Measurements from ENCODE around the gene MTARC2.

Gene MTARC2

DNA sequence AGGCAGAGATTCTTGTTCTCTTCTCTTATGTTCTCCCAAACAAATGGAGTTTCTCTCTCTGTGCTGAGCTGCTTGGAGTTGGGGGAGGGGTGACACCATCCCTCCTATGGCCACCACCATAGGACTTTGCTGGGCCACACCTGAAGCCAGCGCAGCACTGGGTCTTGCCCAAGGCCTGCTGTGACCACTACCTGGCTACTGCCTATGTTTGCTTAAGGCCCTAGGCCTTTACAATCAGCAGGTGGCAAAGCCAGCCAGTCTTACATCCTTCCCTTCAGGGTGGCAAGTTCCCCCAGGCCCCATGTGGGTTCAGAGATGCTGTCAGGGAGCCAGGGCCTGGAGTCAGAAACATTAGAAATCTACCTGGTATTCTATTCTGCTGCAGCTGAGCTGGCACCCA lies 6.3 kb upstream of the MTARC2 start:
- TF ChIP-seq CTCF (conservative IDR thresholded peaks at IDR 0.05; ENCODE audit: low read depth, low read length), result no peak
- no peak overlapping the region for H3K9ac ChIP-seq
- H2AFZ ChIP-seq (ENCODE audit: low read depth), result no peak overlapping the region
- H3K79me2 ChIP-seq (ENCODE audit: insufficient read depth, low read depth), result no peaks in the 10 kb centered on the region
- no peak overlapping the region for H3K4me2 ChIP-seq
- no peaks in the 10 kb centered on the region for H3K4me1 ChIP-seq (ENCODE audit: low read depth, poor library complexity, severe bottlenecking)
- H3K27me3 ChIP-seq (ENCODE audit: insufficient read depth, low read depth), result no peaks in the 10 kb centered on the region
- no peak overlapping the region for H3K27ac ChIP-seq
- no peaks in the 10 kb centered on the region for H3K36me3 ChIP-seq (ENCODE audit: insufficient read depth)
- no peak overlapping the region for H3K4me3 ChIP-seq (IDR thresholded peaks at IDR 0.05; ENCODE audit: insufficient read depth, low read depth, low read length)
- H4K20me1 ChIP-seq (ENCODE audit: insufficient read depth), result no peaks in the 10 kb centered on the region

DNA sequence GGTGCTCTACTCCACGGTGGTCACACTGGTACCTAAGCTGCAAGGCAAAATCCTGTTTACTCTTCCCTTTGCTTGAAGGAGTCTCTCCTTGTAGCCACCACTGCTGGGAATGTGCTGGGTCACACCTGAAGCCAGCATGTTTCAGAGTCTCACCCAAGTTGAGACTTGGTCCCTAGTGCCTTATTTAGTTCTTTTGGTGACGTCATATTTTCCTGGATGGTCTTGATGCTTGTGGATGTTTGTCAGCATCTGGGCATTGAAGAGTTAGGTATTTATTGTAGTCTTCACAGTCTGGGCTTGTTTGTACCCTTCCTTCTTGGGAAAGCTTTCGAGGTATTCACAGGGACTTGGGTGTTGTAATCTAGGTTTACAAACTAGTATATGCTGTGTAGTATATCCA lies 5.6 kb upstream of the MTARC2 start:
- no peaks in the 10 kb centered on the region for H3K79me2 ChIP-seq (ENCODE audit: insufficient read depth, low read depth)
- H3K27me3 ChIP-seq (ENCODE audit: insufficient read depth, low read depth), result no peaks in the 10 kb centered on the region
- H3K4me3 ChIP-seq (IDR thresholded peaks at IDR 0.05; ENCODE audit: insufficient read depth, low read depth, low read length), result no peak overlapping the region
- no peak overlapping the region for H3K27ac ChIP-seq
- no peaks in the 10 kb centered on the region for H3K4me1 ChIP-seq (ENCODE audit: low read depth, poor library complexity, severe bottlenecking)
- no peaks in the 10 kb centered on the region for H4K20me1 ChIP-seq (ENCODE audit: insufficient read depth)
- no peak overlapping the region for H2AFZ ChIP-seq (ENCODE audit: low read depth)
- no peaks in the 10 kb centered on the region for H3K36me3 ChIP-seq (ENCODE audit: insufficient read depth)
- H3K4me2 ChIP-seq, result no peak overlapping the region
- no peak for TF ChIP-seq CTCF (conservative IDR thresholded peaks at IDR 0.05; ENCODE audit: low read depth, low read length)
- H3K9ac ChIP-seq, result no peak overlapping the region

- TF ChIP-seq CTCF (conservative IDR thresholded peaks at IDR 0.05; ENCODE audit: low read depth, low read length), result no peak
- H3K9ac ChIP-seq, result no peak overlapping the region
- no peaks in the 10 kb centered on the region for H3K4me1 ChIP-seq (ENCODE audit: low read depth, poor library complexity, severe bottlenecking)
- H3K36me3 ChIP-seq (ENCODE audit: insufficient read depth), result no peaks in the 10 kb centered on the region
- no peak overlapping the region for H3K4me3 ChIP-seq (IDR thresholded peaks at IDR 0.05; ENCODE audit: insufficient read depth, low read depth, low read length)
- no peaks in the 10 kb centered on the region for H3K79me2 ChIP-seq (ENCODE audit: insufficient read depth, low read depth)
- H3K27me3 ChIP-seq (ENCODE audit: insufficient read depth, low read depth), result no peaks in the 10 kb centered on the region
- H3K27ac ChIP-seq, result no peak overlapping the region
- H2AFZ ChIP-seq (ENCODE audit: low read depth), result no peak overlapping the region
- no peaks in the 10 kb centered on the region for H4K20me1 ChIP-seq (ENCODE audit: insufficient read depth)
- no peak overlapping the region for H3K4me2 ChIP-seq
Measured at GRCh38 chr1:220746851-220747250, 1.3 kb upstream of the MTARC2 start.

DNA sequence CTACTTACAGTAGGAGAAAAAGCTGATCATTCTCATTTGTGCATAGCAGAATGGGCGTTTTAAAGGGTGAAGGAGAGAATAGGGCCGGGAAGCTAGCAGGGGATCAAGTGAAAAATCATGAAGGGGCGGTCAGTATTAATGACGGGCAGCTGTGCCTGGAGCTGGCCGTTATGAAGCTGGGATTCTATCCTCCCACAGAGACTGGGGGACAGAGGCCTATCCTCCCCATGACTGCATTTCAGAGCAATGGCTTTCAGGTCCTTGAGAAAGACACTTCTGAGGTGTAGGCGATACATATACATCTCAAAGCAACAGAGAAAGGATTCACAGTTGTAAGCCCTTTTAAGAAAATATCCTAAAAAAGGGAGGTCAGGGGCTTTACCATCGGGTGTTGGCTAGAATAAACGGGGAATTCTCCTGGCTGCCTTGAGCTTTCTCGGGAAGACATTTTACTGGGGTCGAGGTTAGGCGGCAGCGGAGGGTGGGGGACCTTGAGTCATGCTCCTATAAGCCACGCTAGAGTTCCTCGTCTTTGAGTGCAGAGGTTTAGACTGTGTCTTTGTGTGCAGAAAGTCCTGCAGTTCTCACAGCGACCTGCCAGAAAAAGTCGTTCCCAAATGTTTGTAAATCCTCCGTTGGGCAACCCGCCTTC lies 559 bp upstream of the MTARC2 start:
- no peaks in the 10 kb centered on the region for H3K79me2 ChIP-seq (ENCODE audit: insufficient read depth, low read depth)
- H3K4me3 ChIP-seq (IDR thresholded peaks at IDR 0.05; ENCODE audit: insufficient read depth, low read depth, low read length), result no peak overlapping the region
- H3K9ac ChIP-seq, result no peak overlapping the region
- H3K27ac ChIP-seq, result no peak overlapping the region
- no peak for TF ChIP-seq CTCF (conservative IDR thresholded peaks at IDR 0.05; ENCODE audit: low read depth, low read length)
- H3K27me3 ChIP-seq (ENCODE audit: insufficient read depth, low read depth), result no peaks in the 10 kb centered on the region
- no peaks in the 10 kb centered on the region for H3K36me3 ChIP-seq (ENCODE audit: insufficient read depth)
- H2AFZ ChIP-seq (ENCODE audit: low read depth), result no peak overlapping the region
- H3K4me1 ChIP-seq (ENCODE audit: low read depth, poor library complexity, severe bottlenecking), result no peaks in the 10 kb centered on the region
- H4K20me1 ChIP-seq (ENCODE audit: insufficient read depth), result no peaks in the 10 kb centered on the region
- H3K4me2 ChIP-seq, result no peak overlapping the region

Data from KMS-11 (cell line).